ENCODE data around the gene H3-3A. TPM values are rescaled to one million over a fixed set of nuclear protein-coding genes. Genes with fewer than 3 reads are reported as not detected.
"Not testable (repeated sequence)": the region's sequence is repeated elsewhere in the genome, so short reads cannot be mapped to it uniquely, and the experiment has no call there.

Gene H3-3A
- total RNA-seq, 6 donors from 2014 or later: 148 to 453 (median 419) TPM

DNA sequence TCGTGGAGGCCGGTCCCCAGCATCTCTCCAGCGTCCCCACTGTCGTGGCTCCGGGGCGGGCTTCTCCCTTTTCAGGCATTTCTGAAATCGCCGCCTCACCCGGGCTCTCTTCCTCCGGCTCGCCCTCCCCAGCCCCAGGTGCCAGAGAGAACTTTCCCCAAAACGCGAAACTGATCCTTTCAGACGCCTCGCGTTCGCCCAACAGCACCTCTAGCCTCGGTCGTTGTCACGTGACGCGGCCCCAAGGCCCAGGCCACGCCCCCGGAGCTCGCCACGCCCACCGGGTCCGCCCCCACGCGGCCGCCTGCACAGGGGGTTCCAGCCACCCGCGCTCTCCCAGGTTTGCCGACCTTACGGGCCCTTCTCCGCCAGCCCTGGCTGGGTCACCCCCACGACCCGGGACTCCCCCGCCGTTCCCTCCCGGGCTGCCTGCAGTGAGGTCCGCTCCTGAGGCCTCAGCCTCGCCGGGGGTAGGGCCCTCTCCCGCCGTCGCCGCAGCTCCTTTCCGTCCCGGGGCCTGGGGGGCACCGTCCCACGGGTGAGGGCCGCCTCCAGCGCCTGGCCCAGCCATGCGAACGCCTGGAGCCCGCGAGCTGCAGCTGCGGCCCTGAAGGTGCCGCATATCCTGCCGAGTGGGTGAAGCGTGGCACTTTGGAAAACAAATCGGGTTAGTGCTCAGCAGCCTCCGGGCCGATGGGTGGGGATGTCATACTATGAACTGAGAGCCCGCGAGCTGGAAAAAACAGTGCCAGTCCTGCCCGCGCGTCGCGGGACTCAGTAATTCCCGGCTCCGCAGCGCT lies 21.0 kb downstream of the H3-3A start:
- Histone ChIP-seq H3K36me3 (no peaks in the 10 kb centered on the region), H3K27me3 (no peaks in the 10 kb centered on the region), H3K4me1 (peaks cover 4 to 15% (median 11%) of the 10 kb centered on the region in 4 donors), H3K27ac (peak overlapping the region; percentile 49 to 82 (median 70)), H3K4me3 (peak overlapping the region; percentile 56 to 87 (median 76)), H3K9me3 (no peaks in the 10 kb centered on the region)
- peak; percentile 96 to 99 for ATAC-seq (ENCODE audit: low FRiP score in 2 of 2)
- peak; percentile 96 to 100 for DNase-seq
- TF ChIP-seq POLR2AphosphoS5 (IDR thresholded peaks at IDR 0.05) (peak; percentile 26 to 67), POLR2A (IDR thresholded peaks at IDR 0.05) (peak in 1 of 4 donors; percentile 56), EP300 (IDR thresholded peaks at IDR 0.05) (no peak)
- 0 to 3% methylated on average over 9 to 41 of the region's 75 CpGs for WGBS, 2 donors

DNA sequence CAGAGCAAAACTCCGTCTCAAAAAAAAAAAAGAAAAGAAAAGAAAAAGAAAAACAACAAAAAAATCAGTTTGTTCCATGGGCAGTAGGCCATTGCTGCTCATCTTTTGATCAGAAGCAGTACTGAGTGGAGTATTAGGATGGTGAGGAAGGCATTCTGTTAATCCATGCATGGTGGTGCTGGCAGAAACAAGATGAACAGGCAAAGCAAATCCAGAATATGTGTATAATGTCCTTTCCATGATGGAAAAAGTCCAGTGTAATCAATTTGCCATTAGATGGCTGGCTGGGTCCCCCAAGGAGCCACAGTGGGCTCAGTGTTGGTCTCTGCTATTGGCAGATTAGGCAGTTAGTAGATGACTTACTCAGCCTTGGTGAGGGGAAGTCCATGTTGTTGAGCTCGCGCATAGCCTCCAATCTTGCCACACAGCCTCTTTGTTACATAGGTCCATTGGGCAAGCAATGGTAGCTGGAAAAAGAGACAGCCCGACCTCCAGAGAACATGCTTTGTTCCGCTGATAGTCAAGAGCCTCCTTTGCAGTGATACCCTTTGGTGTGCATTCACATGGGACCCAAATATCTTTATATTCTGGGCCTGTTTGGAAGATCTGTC lies 23.3 kb downstream of the H3-3A start:
- no peak for DNase-seq
- no peak for TF ChIP-seq EP300 (IDR thresholded peaks at IDR 0.05)
- TF ChIP-seq POLR2AphosphoS5 (IDR thresholded peaks at IDR 0.05): no peak
- TF ChIP-seq, protein P1, sequence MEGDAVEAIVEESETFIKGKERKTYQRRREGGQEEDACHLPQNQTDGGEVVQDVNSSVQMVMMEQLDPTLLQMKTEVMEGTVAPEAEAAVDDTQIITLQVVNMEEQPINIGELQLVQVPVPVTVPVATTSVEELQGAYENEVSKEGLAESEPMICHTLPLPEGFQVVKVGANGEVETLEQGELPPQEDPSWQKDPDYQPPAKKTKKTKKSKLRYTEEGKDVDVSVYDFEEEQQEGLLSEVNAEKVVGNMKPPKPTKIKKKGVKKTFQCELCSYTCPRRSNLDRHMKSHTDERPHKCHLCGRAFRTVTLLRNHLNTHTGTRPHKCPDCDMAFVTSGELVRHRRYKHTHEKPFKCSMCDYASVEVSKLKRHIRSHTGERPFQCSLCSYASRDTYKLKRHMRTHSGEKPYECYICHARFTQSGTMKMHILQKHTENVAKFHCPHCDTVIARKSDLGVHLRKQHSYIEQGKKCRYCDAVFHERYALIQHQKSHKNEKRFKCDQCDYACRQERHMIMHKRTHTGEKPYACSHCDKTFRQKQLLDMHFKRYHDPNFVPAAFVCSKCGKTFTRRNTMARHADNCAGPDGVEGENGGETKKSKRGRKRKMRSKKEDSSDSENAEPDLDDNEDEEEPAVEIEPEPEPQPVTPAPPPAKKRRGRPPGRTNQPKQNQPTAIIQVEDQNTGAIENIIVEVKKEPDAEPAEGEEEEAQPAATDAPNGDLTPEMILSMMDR (IDR thresholded peaks at IDR 0.05): no peak
- TF ChIP-seq POLR2A (IDR thresholded peaks at IDR 0.05): no peak
- no peak for ATAC-seq (ENCODE audit: low FRiP score in 2 of 2)
- 83 to 94% methylated on average over 3 to 5 of the region's 5 CpGs for WGBS, 2 donors
- Histone ChIP-seq H3K36me3 (no peaks in the 10 kb centered on the region), H3K27ac (no peak overlapping the region), H3K4me3 (no peak overlapping the region), H3K27me3 (no peaks in the 10 kb centered on the region), H3K9me3 (no peaks in the 10 kb centered on the region), H3K4me1 (peaks cover 4 to 15% (median 11%) of the 10 kb centered on the region in 4 donors)

DNA sequence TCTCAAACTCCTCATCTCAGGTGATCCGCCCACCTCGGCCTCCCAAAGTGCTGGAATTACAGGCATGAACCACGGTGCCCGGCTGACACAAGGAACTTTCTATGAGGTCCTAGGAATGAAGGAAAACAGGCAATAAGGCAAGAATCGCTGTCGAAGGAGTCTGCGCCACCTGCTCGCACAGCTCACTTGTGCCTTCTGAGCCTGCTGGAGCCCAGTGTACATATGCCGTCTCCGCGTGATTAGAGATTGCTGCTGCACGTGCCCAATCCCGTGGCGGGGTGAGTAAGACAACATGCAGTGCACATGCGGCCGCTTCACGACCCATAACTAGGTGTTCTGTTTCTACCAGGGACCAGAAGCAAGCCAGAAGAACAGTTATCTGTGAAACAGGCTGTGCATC lies 24.3 kb downstream of the H3-3A start:
- ATAC-seq (ENCODE audit: low FRiP score in 2 of 2): no peak
- Histone ChIP-seq H3K4me1 (peaks cover 4 to 15% (median 11%) of the 10 kb centered on the region in 4 donors), H3K27ac (no peak overlapping the region), H3K27me3 (no peaks in the 10 kb centered on the region), H3K4me3 (no peak overlapping the region), H3K9me3 (no peaks in the 10 kb centered on the region), H3K36me3 (no peaks in the 10 kb centered on the region)
- WGBS, 2 donors: 91 to 92% methylated on average over 17 of the region's 17 CpGs
- DNase-seq: no peak
- TF ChIP-seq, protein P1 (IDR thresholded peaks at IDR 0.05): no peak
- TF ChIP-seq POLR2A (IDR thresholded peaks at IDR 0.05): no peak
- no peak for TF ChIP-seq EP300 (IDR thresholded peaks at IDR 0.05)
- TF ChIP-seq POLR2AphosphoS5 (IDR thresholded peaks at IDR 0.05): no peak

DNA sequence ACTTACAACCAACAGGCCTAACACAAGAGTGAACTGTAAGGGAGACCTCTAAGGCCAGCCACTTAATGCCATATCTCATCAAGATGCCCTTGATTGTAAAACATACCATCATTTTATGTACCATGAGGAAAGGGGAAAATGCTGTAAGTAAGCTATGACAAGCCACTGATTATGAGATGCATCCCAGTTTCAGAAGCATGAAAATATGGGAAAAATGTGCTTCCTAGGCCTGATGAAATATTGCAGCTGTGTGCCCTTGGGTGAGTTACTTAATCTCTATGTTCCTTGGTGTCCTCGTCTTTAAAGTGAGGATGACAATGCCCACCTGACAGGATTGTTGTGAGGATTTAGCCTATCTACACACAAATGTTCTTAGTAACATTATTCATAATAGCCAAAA lies 28.9 kb downstream of the H3-3A start:
- no peak overlapping the region for H3K27ac ChIP-seq
- no peaks in the 10 kb centered on the region for H3K27me3 ChIP-seq
- H3K4me3 ChIP-seq: no peak overlapping the region
- ATAC-seq (ENCODE audit: low FRiP score in 2 of 2): no peak
- TF ChIP-seq, protein P1 (IDR thresholded peaks at IDR 0.05): no peak
- no peak for TF ChIP-seq POLR2A (IDR thresholded peaks at IDR 0.05)
- TF ChIP-seq POLR2AphosphoS5 (IDR thresholded peaks at IDR 0.05): peak in 1 of 2 donors; percentile 28
- no peak for TF ChIP-seq EP300 (IDR thresholded peaks at IDR 0.05)
- DNase-seq: no peak
- WGBS, 2 donors: 69 to 100% methylated on average over 1 of the region's 1 CpG
- H3K9me3 ChIP-seq: no peaks in the 10 kb centered on the region
- no peaks in the 10 kb centered on the region for H3K4me1 ChIP-seq
- H3K36me3 ChIP-seq: no peaks in the 10 kb centered on the region

DNA sequence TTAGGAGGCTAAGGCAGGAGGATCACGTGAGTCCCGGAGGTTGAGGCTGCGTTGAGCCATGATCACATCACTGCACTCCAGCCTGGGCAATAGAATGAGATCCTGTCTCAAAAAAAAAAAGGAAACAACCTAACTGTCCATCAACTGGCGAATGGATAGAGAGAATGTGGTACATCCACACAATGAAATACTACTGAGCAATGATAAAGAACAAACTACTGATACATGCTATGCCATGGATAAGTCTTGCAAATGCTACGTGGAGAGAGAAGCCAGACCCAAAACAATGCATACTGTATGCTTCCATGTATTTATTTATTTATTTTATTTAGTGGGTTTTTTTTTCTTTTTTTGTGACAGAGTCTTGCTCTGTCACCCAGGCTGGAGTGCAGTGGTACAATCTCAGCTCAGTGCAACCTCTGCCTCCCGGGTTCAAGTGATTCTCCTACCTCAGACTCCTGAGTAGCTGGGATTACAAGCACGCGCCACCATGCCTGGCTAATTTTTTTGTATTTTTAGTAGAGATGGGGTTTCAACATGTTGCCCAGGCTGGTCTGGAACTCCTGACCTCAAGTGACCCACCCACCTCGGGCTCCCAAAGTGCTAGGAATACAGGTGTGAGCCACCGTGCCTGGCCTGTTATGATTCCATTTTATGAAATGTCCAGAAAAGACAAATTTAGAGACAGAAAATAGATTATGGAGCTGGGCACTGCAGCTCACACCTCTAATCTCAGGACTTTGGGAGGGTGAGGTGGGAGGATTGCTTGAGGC lies 29.7 kb downstream of the H3-3A start:
- WGBS, 2 donors: 81 to 94% methylated on average over 10 of the region's 10 CpGs
- H3K9me3 ChIP-seq; H3K4me3 ChIP-seq; H3K4me1 ChIP-seq; DNase-seq; H3K27me3 ChIP-seq; H3K27ac ChIP-seq; H3K36me3 ChIP-seq; ATAC-seq (ENCODE audit: low FRiP score in 2 of 2): not testable (repeated sequence)

All from upper lobe of left lung (tissue), 6 donors.